Renal pelvis (tissue), 12 donors: ENCODE results near the gene ABCA12. TPM values are rescaled to one million over a fixed set of nuclear protein-coding genes. Genes with fewer than 3 reads are reported as not detected.
A peak's percentile ranks its signal among the peaks of the same experiment; 100 is the strongest.
"Not testable (repeated sequence)": the region's sequence is repeated elsewhere in the genome, so short reads cannot be mapped to it uniquely, and the experiment has no call there.

Source experiments
- DNase-seq: peaks from one replicate; pipeline ENCODE4 v3.0.0-alpha.2; 2013
- long read RNA-seq, 16 experiments: transcript quantifications; one replicate each; lab custom pipeline, GENCODE V29; 2026
- polyA plus RNA-seq, 3 donors: library from polyadenylated mRNA; unstranded; fragments of 120-200 nt; gene quantifications; one replicate each; pipeline ENCODE4 v1.2.1, GENCODE V29; 2013; ENCODE audit not compliant: insufficient read length in 3 of 3

The ABCA12 gene, protein sequence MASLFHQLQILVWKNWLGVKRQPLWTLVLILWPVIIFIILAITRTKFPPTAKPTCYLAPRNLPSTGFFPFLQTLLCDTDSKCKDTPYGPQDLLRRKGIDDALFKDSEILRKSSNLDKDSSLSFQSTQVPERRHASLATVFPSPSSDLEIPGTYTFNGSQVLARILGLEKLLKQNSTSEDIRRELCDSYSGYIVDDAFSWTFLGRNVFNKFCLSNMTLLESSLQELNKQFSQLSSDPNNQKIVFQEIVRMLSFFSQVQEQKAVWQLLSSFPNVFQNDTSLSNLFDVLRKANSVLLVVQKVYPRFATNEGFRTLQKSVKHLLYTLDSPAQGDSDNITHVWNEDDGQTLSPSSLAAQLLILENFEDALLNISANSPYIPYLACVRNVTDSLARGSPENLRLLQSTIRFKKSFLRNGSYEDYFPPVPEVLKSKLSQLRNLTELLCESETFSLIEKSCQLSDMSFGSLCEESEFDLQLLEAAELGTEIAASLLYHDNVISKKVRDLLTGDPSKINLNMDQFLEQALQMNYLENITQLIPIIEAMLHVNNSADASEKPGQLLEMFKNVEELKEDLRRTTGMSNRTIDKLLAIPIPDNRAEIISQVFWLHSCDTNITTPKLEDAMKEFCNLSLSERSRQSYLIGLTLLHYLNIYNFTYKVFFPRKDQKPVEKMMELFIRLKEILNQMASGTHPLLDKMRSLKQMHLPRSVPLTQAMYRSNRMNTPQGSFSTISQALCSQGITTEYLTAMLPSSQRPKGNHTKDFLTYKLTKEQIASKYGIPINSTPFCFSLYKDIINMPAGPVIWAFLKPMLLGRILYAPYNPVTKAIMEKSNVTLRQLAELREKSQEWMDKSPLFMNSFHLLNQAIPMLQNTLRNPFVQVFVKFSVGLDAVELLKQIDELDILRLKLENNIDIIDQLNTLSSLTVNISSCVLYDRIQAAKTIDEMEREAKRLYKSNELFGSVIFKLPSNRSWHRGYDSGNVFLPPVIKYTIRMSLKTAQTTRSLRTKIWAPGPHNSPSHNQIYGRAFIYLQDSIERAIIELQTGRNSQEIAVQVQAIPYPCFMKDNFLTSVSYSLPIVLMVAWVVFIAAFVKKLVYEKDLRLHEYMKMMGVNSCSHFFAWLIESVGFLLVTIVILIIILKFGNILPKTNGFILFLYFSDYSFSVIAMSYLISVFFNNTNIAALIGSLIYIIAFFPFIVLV (N-terminal part only)
- polyA plus RNA-seq, result under 1 TPM; 0.23 to 0.32 (median 0.28) TPM
- long read RNA-seq, donor 1, result 0 reads
- long read RNA-seq, donor 2, result 0 reads
- long read RNA-seq, donor 3, result 0 reads
- long read RNA-seq, donor 4, result 0 reads
- long read RNA-seq, donor 5, result 0 reads
- long read RNA-seq, donor 6, result 0 reads
- long read RNA-seq, donor 7, result 0 reads
- long read RNA-seq, donor 8, result 0 reads
- long read RNA-seq, donor 9, partial matches to known transcripts, result 0 of 5 reads
- long read RNA-seq, donor 9, other reads (novel, unspliced or antisense), result 5 of 5 reads
- long read RNA-seq, donor 10, result 0 reads
- long read RNA-seq, donor 11, result 0 reads
- long read RNA-seq, donor 12, result 0 reads
- long read RNA-seq, donor 13, result 0 reads
- long read RNA-seq, donor 14, result 0 reads
- long read RNA-seq, donor 15, partial matches to known transcripts, result 0 of 8 reads
- long read RNA-seq, donor 15, other reads (novel, unspliced or antisense), result 8 of 8 reads
- long read RNA-seq, donor 16, result 0 reads

DNA sequence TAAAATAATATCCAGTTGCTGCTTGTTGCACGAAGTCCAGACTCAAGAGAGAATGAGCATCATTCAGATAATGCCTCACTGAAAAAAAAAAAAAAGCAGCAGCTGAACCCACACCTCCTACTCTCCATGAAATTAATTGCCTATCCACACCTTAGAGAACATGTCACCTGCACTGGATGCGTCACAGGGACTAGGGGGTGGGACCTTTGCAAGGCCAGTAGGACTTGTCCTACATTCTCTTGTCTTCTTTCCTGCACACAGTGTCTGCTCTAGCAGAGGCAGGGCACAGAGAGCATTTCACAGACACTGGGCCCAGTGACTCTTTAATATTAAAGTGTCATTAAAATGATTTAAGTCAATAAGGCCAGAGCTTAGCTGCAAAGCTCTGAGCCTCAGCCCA lies at the start of gene ABCA12:
Gene ABCA12 (minus strand): TSS at position 148 of the 400 bp plus-strand sequence. CDS start 418 bp downstream, outside the sequence.
- DNase-seq, result no peak

DNA sequence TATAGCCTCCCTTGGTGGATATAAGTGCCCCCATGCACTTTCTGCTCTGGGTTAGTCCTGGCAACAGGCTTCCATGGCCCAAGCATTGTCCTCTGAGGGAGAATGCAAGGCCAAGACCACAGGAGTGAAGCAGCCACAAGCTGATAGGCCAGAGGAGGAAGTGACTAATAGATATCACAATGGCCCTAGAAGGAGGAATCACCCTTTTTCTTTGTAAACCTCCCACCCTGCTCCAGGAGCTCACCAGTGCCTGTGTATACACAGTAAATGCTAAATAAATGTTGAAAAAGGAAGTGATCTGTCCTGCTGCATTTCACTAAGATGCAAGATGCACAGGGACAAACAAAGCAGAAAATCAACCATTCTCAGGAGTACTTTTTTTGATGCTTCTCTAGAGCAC lies 49.7 kb upstream of the ABCA12 start:
- no peak for DNase-seq

DNA sequence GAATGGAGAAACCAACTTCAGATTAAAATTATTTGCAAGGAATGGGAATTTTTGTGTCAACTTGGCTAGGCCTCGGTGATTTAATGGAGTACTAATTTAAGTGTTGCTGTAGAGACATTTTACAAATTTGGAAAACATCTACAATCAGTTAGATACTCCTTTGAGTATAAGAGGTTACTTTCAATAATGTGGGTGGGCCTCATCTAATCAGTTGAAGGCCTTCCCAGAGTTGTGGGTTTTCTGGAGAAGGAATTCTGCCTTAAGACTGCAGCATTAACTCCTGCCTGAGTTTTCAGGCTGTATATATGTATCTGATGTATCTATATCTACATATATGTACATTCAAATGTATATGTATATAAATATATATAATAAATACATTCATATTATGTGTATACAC lies 47.6 kb upstream of the ABCA12 start:
- no peak for DNase-seq

DNA sequence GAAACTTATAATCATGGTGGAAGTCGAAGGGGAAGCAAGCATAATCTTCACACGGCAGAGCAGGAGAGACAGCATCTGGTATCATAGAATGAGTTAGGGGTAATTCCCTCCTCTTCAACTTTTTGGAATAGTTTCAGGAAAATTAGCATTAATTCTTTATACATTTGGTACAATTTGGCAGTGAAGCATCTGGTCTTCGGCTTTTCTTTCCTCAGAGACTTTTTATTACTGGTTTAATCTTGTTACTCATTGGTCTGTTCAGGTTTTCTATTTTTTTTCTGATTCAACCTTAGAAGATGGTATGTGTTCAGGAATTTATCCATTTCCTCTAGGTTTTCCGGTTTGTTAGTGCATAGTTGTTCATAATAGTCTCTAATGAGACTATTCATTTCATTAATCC lies 39.7 kb upstream of the ABCA12 start:
- no peak for DNase-seq

DNA sequence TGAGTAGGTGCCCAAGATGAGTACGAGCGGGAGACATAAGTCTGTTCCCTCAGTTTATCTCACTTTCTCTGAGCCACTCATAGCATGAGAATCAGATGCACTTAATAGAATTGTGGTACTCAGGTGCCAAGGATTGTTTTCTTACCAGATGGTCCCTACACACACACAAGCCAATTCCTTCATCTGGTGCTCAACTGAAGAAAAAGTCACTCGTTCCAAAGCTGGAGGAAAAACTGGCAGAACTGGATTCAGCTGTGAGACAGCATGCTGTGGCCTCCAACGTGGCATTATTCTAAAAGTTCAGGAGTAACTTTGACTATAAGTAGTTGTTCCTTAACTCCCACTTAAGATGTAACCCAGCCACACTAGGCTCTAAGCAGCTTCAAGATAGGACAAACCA lies 33.4 kb upstream of the ABCA12 start:
- DNase-seq, result no peak

DNA sequence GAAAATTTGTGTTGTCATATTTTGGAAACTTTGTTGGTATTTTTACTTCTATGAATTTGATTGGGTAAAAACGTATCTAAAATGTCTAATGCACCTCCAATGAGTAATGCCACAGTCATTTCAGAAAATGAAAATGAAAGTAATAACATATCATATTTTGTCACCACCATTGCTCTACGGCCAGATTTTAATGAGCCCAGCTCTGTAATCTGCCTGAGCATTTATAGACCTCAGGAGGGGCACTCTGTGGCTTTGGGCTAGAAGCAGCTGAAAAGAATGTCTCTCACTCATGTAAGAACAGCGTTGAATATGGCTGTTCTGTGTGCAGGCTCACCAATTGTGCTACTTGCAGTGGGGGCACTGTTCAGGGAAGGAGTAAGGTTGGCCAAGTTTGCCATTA lies 32.7 kb upstream of the ABCA12 start:
- no peak for DNase-seq

DNA sequence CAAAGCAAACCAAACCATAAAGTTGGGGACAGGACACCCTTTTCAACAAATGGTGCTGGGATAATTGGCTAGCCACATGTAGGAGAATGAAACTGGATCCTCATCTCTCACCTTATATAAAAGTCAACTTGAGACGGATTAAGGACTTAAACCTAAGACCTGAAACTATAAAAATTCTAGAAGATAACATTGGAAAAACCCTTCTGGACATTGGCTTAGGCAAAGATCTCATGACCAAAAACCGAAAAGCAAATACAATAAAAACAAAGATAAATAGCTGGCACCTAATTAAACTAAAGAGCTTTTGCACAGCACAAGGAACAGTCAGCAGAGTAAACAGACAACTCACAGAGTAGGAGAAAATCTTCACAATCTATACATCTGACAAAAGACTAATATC lies 28.1 kb upstream of the ABCA12 start:
- DNase-seq, result not testable (repeated sequence)

DNA sequence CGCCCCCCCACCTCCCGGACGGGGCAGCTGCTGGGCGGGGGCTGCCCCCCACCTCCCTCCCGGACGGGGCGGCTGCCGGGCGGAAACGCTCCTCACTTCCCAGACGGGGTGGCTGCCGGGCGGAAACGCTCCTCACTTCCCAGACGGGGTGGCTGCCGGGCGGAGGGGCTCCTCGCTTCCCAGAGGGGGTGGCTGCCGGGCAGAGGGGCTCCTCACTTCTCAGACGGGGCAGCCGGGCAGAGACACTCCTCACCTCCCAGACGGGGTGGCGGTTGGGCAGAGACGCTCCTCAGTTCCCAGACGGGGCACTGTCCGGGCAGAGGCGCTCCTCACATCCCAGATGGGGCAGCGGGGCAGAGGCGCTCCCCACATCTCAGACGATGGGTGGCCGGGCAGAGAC lies 24.9 kb upstream of the ABCA12 start:
- DNase-seq, result not testable (repeated sequence)

DNA sequence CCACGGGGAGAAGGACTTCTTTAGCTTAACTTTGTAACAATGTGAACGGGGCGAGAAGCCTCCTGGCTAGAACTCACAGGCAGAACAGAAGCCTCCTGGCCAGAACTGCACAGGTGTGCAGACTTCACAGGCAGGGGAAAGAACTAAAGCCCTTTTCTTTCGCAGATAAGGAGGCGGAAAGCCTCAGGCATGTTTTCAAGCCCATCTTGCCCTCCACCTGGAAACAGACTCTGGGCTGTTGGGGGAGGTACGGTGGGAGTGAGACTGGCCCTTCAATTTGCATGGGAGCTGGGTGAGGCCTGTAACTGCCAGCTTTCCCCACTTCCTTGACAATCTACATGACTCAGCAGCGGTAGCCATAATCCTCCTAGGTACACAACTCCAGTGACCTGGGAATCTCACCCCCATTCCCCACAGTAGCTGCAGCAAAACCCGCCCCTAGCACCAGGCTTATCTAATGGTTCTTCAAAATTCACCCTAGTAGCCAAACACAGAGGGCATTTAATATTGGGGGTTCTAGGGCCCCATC lies 22.9 kb upstream of the ABCA12 start:
- DNase-seq, result no peak

DNA sequence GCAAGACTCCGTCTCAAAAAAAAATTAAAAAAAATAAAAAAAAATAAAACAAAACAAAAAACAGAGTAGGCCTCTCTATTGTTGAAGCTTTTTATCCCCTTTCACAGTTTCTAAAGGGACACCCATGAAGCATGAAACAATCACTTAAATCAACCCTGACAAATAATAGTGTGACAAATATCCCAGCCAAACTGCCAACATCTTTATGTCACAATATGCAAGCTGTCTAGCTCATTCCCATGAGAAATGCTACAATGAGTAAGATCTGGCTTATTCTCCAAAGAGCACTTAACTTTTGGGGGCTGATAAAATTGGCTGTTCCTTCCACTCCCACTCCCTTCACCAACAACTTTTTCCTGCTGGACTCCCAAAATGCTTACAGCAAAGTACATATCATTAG lies 21.7 kb upstream of the ABCA12 start:
- no peak for DNase-seq

DNA sequence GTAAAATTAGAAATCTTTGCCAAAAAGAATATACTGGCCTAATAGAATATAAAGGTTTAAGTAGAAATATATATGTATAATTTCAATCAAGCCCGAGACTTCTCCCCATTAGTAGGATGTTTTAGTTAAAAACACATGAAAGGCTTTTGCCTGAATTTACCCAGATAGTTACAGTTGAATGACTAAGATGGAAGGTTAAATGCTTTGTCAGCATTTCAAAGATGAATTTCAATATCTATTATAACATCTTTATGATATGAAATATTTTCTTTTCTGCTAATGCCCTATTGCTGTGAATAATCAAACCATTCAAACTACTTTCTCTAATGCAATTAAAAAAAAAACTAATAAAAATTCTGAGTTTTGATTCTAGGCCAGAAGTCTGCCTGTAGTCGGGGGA lies 18.0 kb upstream of the ABCA12 start:
- no peak for DNase-seq

DNA sequence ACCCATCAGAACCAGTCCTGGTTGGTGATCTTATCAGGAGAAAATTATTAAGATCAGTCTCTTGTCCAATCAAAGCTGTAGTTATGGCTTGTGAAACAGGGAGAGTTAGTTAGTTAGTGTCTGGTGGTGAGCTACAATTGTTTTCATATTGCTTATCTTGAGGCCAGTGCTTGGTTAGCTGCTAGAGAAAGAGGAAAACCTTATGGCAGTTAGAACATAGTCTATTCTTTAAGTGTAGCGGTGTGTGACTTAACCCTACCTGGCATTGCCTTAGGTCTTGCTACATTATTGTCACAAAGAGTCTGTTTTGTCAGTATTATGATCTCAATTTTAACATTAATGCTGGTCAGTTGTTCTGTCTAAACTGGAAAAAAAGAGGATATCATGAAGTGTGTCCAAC lies 11.5 kb upstream of the ABCA12 start:
- DNase-seq, result no peak

DNA sequence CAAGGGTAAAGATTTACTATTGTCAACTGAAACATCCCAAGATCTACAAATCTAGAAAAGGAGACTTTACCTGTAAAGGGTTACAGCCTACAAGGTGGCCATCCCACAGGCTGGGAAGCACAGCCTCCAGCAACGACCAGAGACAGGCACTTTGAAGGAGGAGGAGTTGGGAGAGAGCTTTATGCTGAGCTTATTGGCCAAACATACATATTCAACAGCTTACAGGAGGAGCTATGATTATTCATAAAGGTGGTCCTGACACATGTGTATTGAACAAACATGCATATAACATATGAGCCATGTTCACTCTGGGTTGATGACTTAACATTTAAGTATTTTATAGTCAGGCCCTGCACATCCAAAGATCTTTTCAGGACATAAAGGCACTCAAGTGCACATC lies 11.1 kb upstream of the ABCA12 start:
- DNase-seq, result no peak

DNA sequence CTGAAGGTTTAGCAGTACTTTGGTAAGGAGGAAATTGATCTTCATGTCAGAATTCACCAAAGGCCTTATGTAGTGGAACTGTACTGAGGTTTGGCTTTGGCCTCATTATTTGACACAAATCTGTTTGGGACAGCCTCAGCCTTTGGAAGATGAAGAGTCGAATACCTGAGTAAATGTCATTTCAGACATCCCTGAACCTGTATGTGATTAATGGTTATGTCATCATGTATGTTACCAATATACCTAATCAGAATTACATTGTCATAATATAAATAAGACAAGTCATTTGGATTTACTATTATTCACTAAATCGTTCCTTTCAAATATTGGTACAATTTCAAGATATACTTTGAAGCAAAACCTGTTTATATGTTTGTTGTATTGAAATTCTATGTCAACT lies 10.6 kb upstream of the ABCA12 start:
- DNase-seq, result no peak

DNA sequence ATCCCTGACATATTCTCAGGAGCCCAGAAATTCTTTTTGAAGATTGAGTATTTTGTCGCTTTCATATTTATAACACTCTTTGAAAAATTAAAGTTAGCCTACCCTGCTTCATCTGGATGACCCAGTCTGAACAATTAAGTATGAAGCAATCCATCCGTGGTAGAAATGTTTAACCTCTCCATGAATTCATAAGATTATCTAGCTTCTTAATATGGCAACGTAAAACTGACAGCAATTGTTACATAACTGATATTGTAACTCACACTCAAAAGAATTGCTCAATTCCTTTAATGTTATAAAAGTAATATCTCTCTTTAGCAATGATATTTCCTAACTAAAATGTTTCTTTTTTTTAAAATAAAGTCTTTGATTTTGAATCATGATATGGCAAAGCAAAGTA lies 7.2 kb upstream of the ABCA12 start:
- DNase-seq, result no peak

DNA sequence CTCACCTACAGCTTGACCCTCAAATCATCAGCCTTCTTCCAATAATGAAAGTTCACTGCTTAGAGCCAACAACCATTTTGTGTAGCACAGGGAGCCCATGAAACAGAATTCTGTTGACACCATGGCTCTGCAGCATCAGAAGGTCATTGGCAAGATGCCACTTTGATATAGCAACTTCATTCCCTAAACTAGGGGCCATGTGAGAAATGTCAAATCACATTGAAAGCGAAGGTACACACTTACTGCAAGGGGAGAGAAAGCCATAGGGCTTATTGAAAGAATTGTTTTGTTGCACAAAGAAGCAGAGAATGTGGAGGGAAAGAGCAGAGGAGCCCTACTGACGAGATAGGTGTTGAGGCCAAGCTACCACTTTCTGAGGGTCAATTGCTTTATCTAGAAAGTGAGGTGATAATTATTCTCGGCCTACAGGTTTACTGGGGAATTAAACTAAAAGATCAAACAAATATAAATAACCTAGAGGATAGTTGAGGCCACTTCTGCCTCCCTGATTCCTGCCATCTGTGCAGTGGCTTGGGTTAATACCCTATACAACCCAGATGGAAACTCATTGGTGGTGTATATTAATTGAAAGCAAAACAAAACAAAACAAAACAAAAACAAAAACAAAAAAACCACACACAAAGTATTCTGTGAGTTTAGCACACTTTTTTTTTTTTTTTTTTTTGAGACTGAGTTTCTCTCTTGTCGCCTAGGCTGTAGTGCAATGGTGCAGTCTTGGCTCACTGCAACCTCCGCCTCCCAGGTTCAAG lies 5.9 kb upstream of the ABCA12 start:
- no peak for DNase-seq

DNA sequence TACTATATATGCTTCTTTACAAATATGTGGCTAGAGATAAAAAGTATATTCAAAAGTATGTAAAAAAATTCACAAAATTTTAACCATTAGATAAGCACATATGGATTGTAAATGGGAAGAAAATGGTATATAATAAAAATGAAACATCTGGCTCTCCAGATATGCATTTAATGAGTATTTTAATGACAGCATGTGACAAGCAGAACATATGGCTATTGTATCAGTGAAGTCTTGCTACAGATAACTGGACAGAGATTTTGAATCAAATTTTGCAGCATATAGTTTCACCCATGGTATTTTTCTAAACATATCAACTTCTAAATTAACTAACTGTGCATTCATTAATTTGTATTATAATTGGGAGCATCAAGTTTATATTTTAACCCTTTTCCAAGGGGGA lies 5.0 kb upstream of the ABCA12 start:
- DNase-seq, result no peak

DNA sequence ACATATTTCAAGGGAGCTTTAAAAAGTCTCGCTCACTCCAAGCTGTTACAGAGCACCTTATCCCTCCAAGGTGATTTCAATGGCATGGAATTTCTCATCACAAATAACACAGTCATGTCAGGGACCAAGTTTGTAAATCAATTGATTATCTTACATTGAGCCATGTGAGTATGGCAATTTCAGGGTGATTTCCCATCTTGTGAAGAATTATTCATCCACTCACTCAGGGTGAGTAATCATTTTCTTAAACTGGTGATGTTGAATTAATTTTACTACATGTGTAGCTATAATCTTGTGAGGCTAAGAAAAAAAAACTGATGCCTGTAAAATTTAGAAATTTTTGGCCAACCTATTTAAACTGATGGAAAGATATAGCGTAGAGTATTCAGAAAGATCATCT lies 3.3 kb upstream of the ABCA12 start:
- no peak for DNase-seq

DNA sequence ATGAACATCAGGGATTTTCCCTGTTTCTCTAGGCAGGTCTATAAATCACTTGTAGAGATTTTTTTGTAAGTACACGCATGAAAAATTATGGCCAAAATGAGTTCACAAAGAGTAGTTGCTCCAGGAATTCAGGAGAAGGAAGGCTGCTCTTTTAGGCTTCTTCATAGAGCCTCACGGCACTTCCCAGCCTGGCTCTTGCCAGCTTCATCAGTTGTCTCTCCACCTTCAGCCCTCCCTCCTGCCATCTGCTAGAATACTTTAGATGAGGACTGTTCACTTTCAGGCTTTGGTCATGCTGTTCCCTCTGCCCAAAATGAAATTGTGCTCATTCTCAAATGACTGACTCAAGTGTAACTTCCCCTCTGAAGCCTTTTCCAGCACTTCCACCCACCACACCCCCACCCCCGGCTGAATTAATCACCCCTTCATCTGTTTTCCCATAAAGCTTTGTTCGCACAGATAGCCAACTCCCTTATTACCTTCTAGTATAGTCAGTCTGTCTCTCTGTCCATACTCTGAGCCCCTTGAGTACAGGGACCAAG lies 1.8 kb upstream of the ABCA12 start:
- no peak for DNase-seq

DNA sequence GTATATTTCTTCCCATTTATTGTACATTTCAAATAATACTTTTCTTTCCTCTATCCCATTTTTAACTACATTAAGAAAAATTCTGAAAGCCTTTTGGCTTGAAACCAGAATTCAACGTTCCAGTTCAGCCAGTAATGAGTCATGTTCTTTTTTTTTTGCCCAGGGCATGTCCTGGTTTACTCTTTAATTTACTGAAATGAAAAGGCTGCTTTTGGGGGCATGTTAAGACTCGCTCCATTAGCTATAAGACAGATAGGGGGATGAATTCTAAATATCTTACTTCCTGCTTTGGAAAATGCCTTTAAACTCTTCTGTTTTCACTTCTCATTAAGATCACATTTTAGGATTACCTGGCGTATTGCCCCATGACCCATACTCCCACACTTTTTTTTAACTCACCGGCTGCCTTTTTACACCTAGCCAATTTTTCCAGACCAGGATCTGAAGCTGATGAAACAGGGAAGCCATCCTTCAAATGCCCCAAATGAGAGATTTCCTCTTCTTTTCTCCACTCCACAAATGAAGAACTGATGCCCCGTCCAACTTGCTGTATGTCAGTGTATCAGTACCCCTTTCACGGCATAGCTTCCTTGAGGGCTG lies 585 bp downstream of the ABCA12 start:
- peak; percentile 12 for DNase-seq
